Measurements from ENCODE around the gene GRWD1. TPM values are rescaled to one million over a fixed set of nuclear protein-coding genes. Genes with fewer than 3 reads are reported as not detected.

Gene GRWD1
- total RNA-seq, 4 donors from 2014 or later, result 27.8 to 36.0 (median 31.2) TPM

GRCh38 chr19:48445256-48445605 lies 552 bp upstream of the GRWD1 start:
- ATAC-seq, result peak; percentile 56 to 78
- intact Hi-C loops (cut with DNase I; ENCODE audit: low total_unique reads), result loop anchor here (1.0 to 5.0 kb wide), 2 partner anchors 24 to 123 kb away; partner anchors contain the start of gene CYTH2

GRCh38 chr19:48446579-48446978 lies 796 bp downstream of the GRWD1 start:
- DNase-seq (no peak), ATAC-seq (no peak)
- Histone ChIP-seq H3K36me3 (peaks cover 0 to 48% of the 10 kb centered on the region in 2 donors), H3K9me3 (no peaks in the 10 kb centered on the region), H3K4me3 (peak overlapping the region; percentile 93 to 98 (median 96)), H3K27me3 (peaks cover 16 to 20% (median 18%) of the 10 kb centered on the region in 3 donors), H3K27ac (peak overlapping the region; percentile 87 to 92 (median 90)), H3K4me1 (peaks cover 18 to 22% of the 10 kb centered on the region in 2 donors)
- TF ChIP-seq POLR2A (IDR thresholded peaks at IDR 0.05) (no peak), CTCF (IDR thresholded peaks at IDR 0.05 in 4 of 5, conservative IDR thresholded peaks at IDR 0.05 in 1 of 5) (no peak)
- in situ Hi-C loops (cut with MboI; ENCODE audit: low sequenced_read_pairs in 4 of 4), result no loop called here
- intact Hi-C loops (cut with DNase I; ENCODE audit: low total_unique reads), result loop anchor here (5.0 kb wide), 1 partner anchor 124 kb away; a partner anchor contains a TSS

More at GRCh38 chr19:48445256-48445605, 552 bp upstream of the GRWD1 start:
- H3K4me3 ChIP-seq, result peak overlapping the region; percentile 93 to 98 (median 96)
- H3K27ac ChIP-seq, result peak overlapping the region; percentile 87 to 92 (median 90)
- peaks cover 25 to 33% (median 29%) of the 10 kb centered on the region in 3 donors for H3K27me3 ChIP-seq
- H3K36me3 ChIP-seq, result peaks cover 0 to 34% of the 10 kb centered on the region in 2 donors
- H3K4me1 ChIP-seq, result peaks cover 18 to 22% of the 10 kb centered on the region in 2 donors
- no peak for TF ChIP-seq POLR2A (IDR thresholded peaks at IDR 0.05)
- TF ChIP-seq CTCF (IDR thresholded peaks at IDR 0.05 in 4 of 5, conservative IDR thresholded peaks at IDR 0.05 in 1 of 5), result peak; percentile 10 to 52 (median 37)
- no peaks in the 10 kb centered on the region for H3K9me3 ChIP-seq
- in situ Hi-C loops (cut with MboI; ENCODE audit: low sequenced_read_pairs in 4 of 4), result no loop called here
- DNase-seq, result no peak

- peaks cover 7 to 12% (median 10%) of the 10 kb centered on the region in 3 donors for H3K27me3 ChIP-seq
- no peak overlapping the region for H3K4me3 ChIP-seq
- peaks cover 18 to 22% of the 10 kb centered on the region in 2 donors for H3K4me1 ChIP-seq
- DNase-seq, result no peak
- in situ Hi-C loops (cut with MboI; ENCODE audit: low sequenced_read_pairs in 4 of 4), result no loop called here
- no peak for TF ChIP-seq CTCF (IDR thresholded peaks at IDR 0.05 in 4 of 5, conservative IDR thresholded peaks at IDR 0.05 in 1 of 5)
- TF ChIP-seq POLR2A (IDR thresholded peaks at IDR 0.05), result no peak
- H3K9me3 ChIP-seq, result no peaks in the 10 kb centered on the region
- H3K36me3 ChIP-seq, result peaks cover 0 to 68% of the 10 kb centered on the region in 2 donors
- intact Hi-C loops (cut with DNase I; ENCODE audit: low total_unique reads), result loop anchor here (5.0 kb wide), 1 partner anchor 126 kb away; a partner anchor contains a TSS
- ATAC-seq, result no peak
- H3K27ac ChIP-seq, result no peak overlapping the region
Observed at GRCh38 chr19:48448563-48448962, 2.8 kb downstream of the GRWD1 start.

GRCh38 chr19:48450441-48450840 lies 4.7 kb downstream of the GRWD1 start:
- Histone ChIP-seq H3K4me1 (peaks cover 10 to 11% of the 10 kb centered on the region in 2 donors), H3K36me3 (peaks cover 0 to 79% of the 10 kb centered on the region in 2 donors), H3K27me3 (no peaks in the 10 kb centered on the region), H3K9me3 (no peaks in the 10 kb centered on the region), H3K4me3 (no peak overlapping the region), H3K27ac (no peak overlapping the region)
- TF ChIP-seq POLR2A (IDR thresholded peaks at IDR 0.05), result no peak
- in situ Hi-C loops (cut with MboI; ENCODE audit: low sequenced_read_pairs in 4 of 4), result no loop called here
- DNase-seq, result no peak
- ATAC-seq, result no peak
- intact Hi-C loops (cut with DNase I; ENCODE audit: low total_unique reads), result no loop called here

GRCh38 chr19:48450863-48451262 lies 5.1 kb downstream of the GRWD1 start:
- no peak for TF ChIP-seq POLR2A (IDR thresholded peaks at IDR 0.05)
- in situ Hi-C loops (cut with MboI; ENCODE audit: low sequenced_read_pairs in 4 of 4), result no loop called here

More at GRCh38 chr19:48450863-48451262, 5.1 kb downstream of the GRWD1 start:
- Histone ChIP-seq H3K27me3 (no peaks in the 10 kb centered on the region), H3K4me1 (peaks cover 11 to 13% of the 10 kb centered on the region in 2 donors), H3K4me3 (no peak overlapping the region), H3K27ac (no peak overlapping the region), H3K36me3 (peaks cover 0 to 79% of the 10 kb centered on the region in 2 donors), H3K9me3 (no peaks in the 10 kb centered on the region)
- no peak for DNase-seq
- intact Hi-C loops (cut with DNase I; ENCODE audit: low total_unique reads), result no loop called here
- no peak for ATAC-seq

Data from gastrocnemius medialis (tissue), 4 donors.